K562 (cell line): Measurements from ENCODE around the gene SLC16A4. TPM values are rescaled to one million over a fixed set of nuclear protein-coding genes. Genes with fewer than 3 reads are reported as not detected.

Experiments
- ARID1B ChIP-seq: fragments of 450-650 bp; IDR thresholded peaks from 2 replicates; pipeline ENCODE4 v1.6.1; 2016; ENCODE audit warnings: antibody characterized with exemption, mild to moderate bottlenecking, inconsistent platforms
- ATF2 ChIP-seq: sonication (generic); formaldehyde crosslinking; IDR thresholded peaks from 2 replicates; pipeline ENCODE4 v1.8.1; 2022; ENCODE audit warnings: missing genetic modification reagents
- DIDO1 ChIP-seq: fragments of 450-650 bp; IDR thresholded peaks from 2 replicates; pipeline ENCODE4 v1.6.1; 2016; ENCODE audit warnings: low read depth, missing biosample characterization, missing genetic modification characterization
- DMBX1 ChIP-seq: fragments of 250-450 bp; sonication (Bioruptor Pico); IDR thresholded peaks from 2 replicates; pipeline ENCODE4 v1.8.0; 2022; ENCODE audit warnings: inconsistent platforms, mild to moderate bottlenecking, moderate library complexity, borderline replicate concordance
- E2F5 ChIP-seq: sonication (generic); formaldehyde crosslinking; IDR thresholded peaks from 2 replicates; pipeline ENCODE4 v1.8.0; 2022; ENCODE audit warnings: mild to moderate bottlenecking, missing genetic modification reagents
- MCM2 ChIP-seq: fragments of 450-650 bp; IDR thresholded peaks from 2 replicates; pipeline ENCODE4 v1.6.1; 2017; ENCODE audit warnings: low read depth, mild to moderate bottlenecking
- MEIS2 ChIP-seq: fragments of 450-650 bp; IDR thresholded peaks from 2 replicates; pipeline ENCODE4 v1.6.1; 2014; ENCODE audit warnings: mild to moderate bottlenecking; ENCODE audit not compliant: partially characterized antibody
- OTX1 ChIP-seq: fragments of 450-650 bp; formaldehyde crosslinking; IDR thresholded peaks from 2 replicates; pipeline ENCODE4 v1.4.0; 2022; ENCODE audit warnings: mild to moderate bottlenecking
- SAFB ChIP-seq: fragments of 200-400 bp; formaldehyde crosslinking; IDR thresholded peaks from 2 replicates; pipeline ENCODE4 v1.6.1; 2017; ENCODE audit warnings: low read depth, low read length, borderline replicate concordance
- U2AF2 ChIP-seq: fragments of 200-400 bp; formaldehyde crosslinking; optimal IDR thresholded peaks from 2 replicates; pipeline ENCODE3; 2017; ENCODE audit warnings: low read depth, mild to moderate bottlenecking, low read length
- ZNF41 ChIP-seq: fragments of 250-450 bp; sonication (Bioruptor Pico); conservative IDR thresholded peaks from 2 replicates; pipeline ENCODE4 v1.4.0; 2020; ENCODE audit warnings: mild to moderate bottlenecking
- ZNF77 ChIP-seq: fragments of 250-450 bp; sonication (Bioruptor Pico); IDR thresholded peaks from 2 replicates; pipeline ENCODE4 v1.5.0; 2020
- polyA plus RNA-seq, 8 experiments: library from polyadenylated mRNA; depleted of rRNA in 4 of 8; stranded (reverse) in 5 of 8; unstranded in 3 of 8; fragments of >200 nt; fragmentation: Nextera tagmentation in 2 of 8; fragmentation: Illumina TruSeq in 1 of 8; extraction: Ambion mirVana in 2 of 8; extraction: Trizol in 1 of 8; gene quantifications; 2 replicates each; pipeline versions ENCODE4 v1.2.1 to v1.2.3, GENCODE V29; 2011 to 2014; ENCODE audit warnings: inconsistent platforms in 1 of 8, missing spikeins in 1 of 8
- total RNA-seq, 7 experiments: library from RNA; depleted of rRNA in 6 of 7; stranded (reverse); fragments of >200 nt in 6 of 7; fragmentation: Illumina TruSeq in 2 of 7; extraction: Trizol in 2 of 7; gene quantifications; 2 replicates each; pipeline versions ENCODE4 v1.2.1 to v1.2.3, GENCODE V29; 2011 to 2021; ENCODE audit warnings: low replicate concordance in 1 of 7
- TF ChIP-seq, protein P1 (sequence below), 2 experiments: fragments of 450-650 bp; IDR thresholded peaks; 2 replicates each; pipeline ENCODE4 v1.6.1; 2016
- TF ChIP-seq, protein P2 (sequence below), 2 experiments: fragments of 450-650 bp; conservative IDR thresholded peaks; 2 replicates each; pipeline ENCODE4 v1.6.1; 2017; ENCODE audit warnings: mild to moderate bottlenecking in 2 of 2, moderate library complexity in 2 of 2

Gene SLC16A4
- total and polyA plus RNA-seq, 9 of the 15 experiments (the other 6 are each of a cell fraction or from before 2014, with no cell fraction given): 0.04 to 0.31 (median 0.18) TPM; not detected in 1

GRCh38 chr1:110407260-110408210 lies 16.7 kb upstream of the SLC16A4 start, which contains the start of gene LAMTOR5 (continued):
- no peak for TF ChIP-seq ATF2 (CRISPR knock-in tag)
- TF ChIP-seq, protein P1, sequence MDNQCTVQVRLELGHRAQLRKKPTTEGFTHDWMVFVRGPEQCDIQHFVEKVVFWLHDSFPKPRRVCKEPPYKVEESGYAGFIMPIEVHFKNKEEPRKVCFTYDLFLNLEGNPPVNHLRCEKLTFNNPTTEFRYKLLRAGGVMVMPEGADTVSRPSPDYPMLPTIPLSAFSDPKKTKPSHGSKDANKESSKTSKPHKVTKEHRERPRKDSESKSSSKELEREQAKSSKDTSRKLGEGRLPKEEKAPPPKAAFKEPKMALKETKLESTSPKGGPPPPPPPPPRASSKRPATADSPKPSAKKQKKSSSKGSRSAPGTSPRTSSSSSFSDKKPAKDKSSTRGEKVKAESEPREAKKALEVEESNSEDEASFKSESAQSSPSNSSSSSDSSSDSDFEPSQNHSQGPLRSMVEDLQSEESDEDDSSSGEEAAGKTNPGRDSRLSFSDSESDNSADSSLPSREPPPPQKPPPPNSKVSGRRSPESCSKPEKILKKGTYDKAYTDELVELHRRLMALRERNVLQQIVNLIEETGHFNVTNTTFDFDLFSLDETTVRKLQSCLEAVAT (IDR thresholded peaks at IDR 0.05): peak; percentile 64 to 74; a peak in 2 of 4 replicates
- TF ChIP-seq MEIS2: peak; percentile 21
- TF ChIP-seq ZNF41 (CRISPR knock-in tag): no peak
- TF ChIP-seq MCM2: no peak
- TF ChIP-seq, protein P2, sequence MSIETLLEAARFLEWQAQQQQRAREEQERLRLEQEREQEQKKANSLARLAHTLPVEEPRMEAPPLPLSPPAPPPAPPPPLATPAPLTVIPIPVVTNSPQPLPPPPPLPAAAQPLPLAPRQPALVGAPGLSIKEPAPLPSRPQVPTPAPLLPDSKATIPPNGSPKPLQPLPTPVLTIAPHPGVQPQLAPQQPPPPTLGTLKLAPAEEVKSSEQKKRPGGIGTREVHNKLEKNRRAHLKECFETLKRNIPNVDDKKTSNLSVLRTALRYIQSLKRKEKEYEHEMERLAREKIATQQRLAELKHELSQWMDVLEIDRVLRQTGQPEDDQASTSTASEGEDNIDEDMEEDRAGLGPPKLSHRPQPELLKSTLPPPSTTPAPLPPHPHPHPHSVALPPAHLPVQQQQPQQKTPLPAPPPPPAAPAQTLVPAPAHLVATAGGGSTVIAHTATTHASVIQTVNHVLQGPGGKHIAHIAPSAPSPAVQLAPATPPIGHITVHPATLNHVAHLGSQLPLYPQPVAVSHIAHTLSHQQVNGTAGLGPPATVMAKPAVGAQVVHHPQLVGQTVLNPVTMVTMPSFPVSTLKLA (conservative IDR thresholded peaks at IDR 0.05): peak; percentile 93 to 98
- 0 out of 2 replicates have a peak, but pooled peaks have one; percentile 66 for TF ChIP-seq OTX1
- no peak for TF ChIP-seq ZNF77 (CRISPR knock-in tag)
- TF ChIP-seq U2AF2: no peak
- TF ChIP-seq DMBX1: peak; percentile 25; the same call in 1 of the 2 replicates
- TF ChIP-seq ARID1B: no peak
- no peak for TF ChIP-seq SAFB
- peak; percentile 96 for TF ChIP-seq E2F5 (CRISPR knock-in tag)
- peak; percentile 92 for TF ChIP-seq DIDO1 (tag)
